Activated CD4-positive, CD25-positive, alpha-beta regulatory T cell treated with anti-CD3 and anti-CD28 coated beads, Interleukin-2, amount 50 U/mL, for 72 hours (primary cell): Measurements from ENCODE around the gene CENPH.
"Not testable (repeated sequence)": the region's sequence is repeated elsewhere in the genome, so short reads cannot be mapped to it uniquely, and the experiment has no call there.

Source experiments
- DNase-seq: peaks from one replicate; pipeline ENCODE4 v3.0.0; 2021

The CENPH gene

GRCh38 chr5:69189162-69190086 is at the start of gene CENPH:
Gene CENPH, plus strand, starts transcription at chr5:69189583. Its CDS starts 52 bp downstream, at chr5:69189635.
- DNase-seq, result peak; percentile 90

GRCh38 chr5:69140239-69140638 is 49.1 kb upstream of the CENPH start:
- DNase-seq, result not testable (repeated sequence)

GRCh38 chr5:69140827-69141226 is 48.6 kb upstream of the CENPH start:
- DNase-seq, result no peak

- DNase-seq, result not testable (repeated sequence)
Measured at GRCh38 chr5:69148576-69148975, 40.8 kb upstream of the CENPH start.

GRCh38 chr5:69148981-69149675 is 40.3 kb upstream of the CENPH start:
- no peak for DNase-seq

- DNase-seq, result no peak
Measured at GRCh38 chr5:69149676-69150010, 39.7 kb upstream of the CENPH start.

GRCh38 chr5:69152731-69153130 is 36.7 kb upstream of the CENPH start:
- no peak for DNase-seq

- DNase-seq, result no peak
Measured at GRCh38 chr5:69156456-69156855, 32.9 kb upstream of the CENPH start.

- no peak for DNase-seq
Measured at GRCh38 chr5:69158039-69158438, 31.3 kb upstream of the CENPH start.

- DNase-seq, result no peak
Measured at GRCh38 chr5:69160651-69161050, 28.7 kb upstream of the CENPH start.

- peak; percentile 98 for DNase-seq
Measured at GRCh38 chr5:69166686-69167492, 22.5 kb upstream of the CENPH start, which contains the start of gene CCNB1. Gene CCNB1, plus strand, starts transcription at chr5:69167150. Its CDS starts 113 bp downstream, at chr5:69167263.

- DNase-seq, result no peak
Measured at GRCh38 chr5:69167493-69167855, 21.9 kb upstream of the CENPH start.

GRCh38 chr5:69167929-69168328 is 21.5 kb upstream of the CENPH start:
- no peak for DNase-seq

GRCh38 chr5:69170495-69170894 is 18.9 kb upstream of the CENPH start:
- DNase-seq, result no peak

GRCh38 chr5:69170969-69171368 is 18.4 kb upstream of the CENPH start:
- DNase-seq, result no peak

- DNase-seq, result not testable (repeated sequence)
Measured at GRCh38 chr5:69181659-69182293, 7.6 kb upstream of the CENPH start.

- DNase-seq, result no peak
Measured at GRCh38 chr5:69184621-69185020, 4.8 kb upstream of the CENPH start.

GRCh38 chr5:69187342-69187741 is 2.0 kb upstream of the CENPH start:
- no peak for DNase-seq

GRCh38 chr5:69188811-69189161 is 597 bp upstream of the CENPH start:
- DNase-seq, result no peak

GRCh38 chr5:69202497-69202896 is 13.1 kb downstream of the CENPH start:
- DNase-seq, result no peak

- DNase-seq, result no peak
Measured at GRCh38 chr5:69206528-69207190, 17.3 kb downstream of the CENPH start.

GRCh38 chr5:69209602-69210001 is 20.2 kb downstream of the CENPH start:
- no peak for DNase-seq
